Endothelial cell of coronary artery (primary cell): ENCODE measurements around the gene EXD3. TPM values are rescaled to one million over a fixed set of nuclear protein-coding genes. Genes with fewer than 3 reads are reported as not detected.

Source experiments
- total RNA-seq: library from RNA; depleted of rRNA; stranded (reverse); fragments of >200 nt; gene quantifications from 2 replicates; pipeline ENCODE4 v1.2.3, GENCODE V29; 2014

The EXD3 gene
- total RNA-seq = 11.7 and 19.9 TPM in 2 replicates

GRCh38 chr9:137422604-137423513 is at the start of gene EXD3, which contains the start of gene NOXA1:
EXD3 (minus strand) TSS chr9:137423162; CDS start chr9:137395357, 27,805 bp downstream.
NOXA1 (plus strand) TSS chr9:137423393; CDS start chr9:137423530, 137 bp downstream.

DNA sequence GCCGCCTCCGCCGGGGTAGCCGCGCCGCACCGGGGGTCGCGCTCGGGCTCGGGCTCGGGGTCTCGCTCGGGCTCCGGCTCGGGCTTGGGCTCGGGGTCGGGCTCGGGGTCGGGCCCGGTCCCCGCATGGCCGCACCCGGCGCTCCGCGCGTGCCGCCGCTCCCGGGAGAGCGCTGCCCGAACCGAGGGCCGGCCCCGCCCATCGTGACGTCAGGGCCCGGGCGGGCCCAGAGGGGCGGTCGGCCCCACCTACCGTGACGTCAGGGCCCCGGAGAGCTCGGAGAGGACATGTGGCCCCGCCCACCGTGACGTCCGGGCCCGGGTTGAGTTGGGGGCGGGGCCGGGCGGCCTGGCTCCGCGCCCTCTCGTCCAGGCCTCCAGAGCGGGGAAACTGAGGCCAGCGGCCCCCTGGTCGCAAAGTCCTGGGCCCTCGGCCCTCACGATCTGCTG is 36.2 kb upstream of the EXD3 start, which contains the start of gene NSMF:
Gene NSMF, minus strand, starts transcription at position 183 of the 449 bp plus-strand sequence. CDS start 232 bp downstream, outside the sequence.

DNA sequence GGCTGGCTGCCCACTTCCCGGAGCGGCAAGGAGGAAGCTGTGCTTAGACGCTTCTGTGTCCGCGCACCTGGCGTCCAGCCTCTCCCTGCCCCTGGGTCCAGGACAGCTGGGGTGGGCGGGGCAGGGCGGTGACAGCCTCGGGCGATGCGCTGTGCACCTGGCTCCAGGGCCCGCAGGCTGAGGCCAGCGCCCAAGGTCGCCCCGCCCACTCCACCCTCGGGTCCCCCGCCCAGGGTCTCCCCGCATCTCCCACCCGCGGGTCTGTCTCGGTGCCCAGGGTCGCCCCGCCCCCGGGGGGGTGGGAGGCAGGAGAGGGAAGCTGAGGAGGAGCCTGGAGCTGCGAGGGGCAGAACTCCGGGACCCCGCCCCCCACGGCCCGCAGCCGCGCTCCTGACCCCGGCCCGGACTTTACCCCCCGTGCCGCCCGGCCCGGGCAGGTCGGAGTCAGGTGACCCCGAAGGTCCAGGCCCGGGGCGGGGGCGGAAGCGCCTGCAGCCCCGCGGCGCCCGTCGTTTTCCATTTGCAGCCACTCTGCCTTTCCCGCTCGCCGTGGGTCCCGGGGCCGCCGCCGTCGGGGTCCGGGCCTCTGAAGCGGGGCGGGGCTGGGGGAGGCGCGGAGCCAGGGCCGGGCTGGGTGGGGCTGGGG is 18.4 kb upstream of the EXD3 start, which contains the start of gene ENTPD8:
Gene ENTPD8, minus strand, starts transcription at position 69 of the 646 bp plus-strand sequence. CDS start 3,072 bp downstream, outside the sequence.

GRCh38 chr9:137302118-137302448 is 120.9 kb downstream of the EXD3 start, which contains the start of gene NRARP:
NRARP (minus strand) TSS chr9:137302271; CDS start chr9:137301928, 343 bp downstream.

DNA sequence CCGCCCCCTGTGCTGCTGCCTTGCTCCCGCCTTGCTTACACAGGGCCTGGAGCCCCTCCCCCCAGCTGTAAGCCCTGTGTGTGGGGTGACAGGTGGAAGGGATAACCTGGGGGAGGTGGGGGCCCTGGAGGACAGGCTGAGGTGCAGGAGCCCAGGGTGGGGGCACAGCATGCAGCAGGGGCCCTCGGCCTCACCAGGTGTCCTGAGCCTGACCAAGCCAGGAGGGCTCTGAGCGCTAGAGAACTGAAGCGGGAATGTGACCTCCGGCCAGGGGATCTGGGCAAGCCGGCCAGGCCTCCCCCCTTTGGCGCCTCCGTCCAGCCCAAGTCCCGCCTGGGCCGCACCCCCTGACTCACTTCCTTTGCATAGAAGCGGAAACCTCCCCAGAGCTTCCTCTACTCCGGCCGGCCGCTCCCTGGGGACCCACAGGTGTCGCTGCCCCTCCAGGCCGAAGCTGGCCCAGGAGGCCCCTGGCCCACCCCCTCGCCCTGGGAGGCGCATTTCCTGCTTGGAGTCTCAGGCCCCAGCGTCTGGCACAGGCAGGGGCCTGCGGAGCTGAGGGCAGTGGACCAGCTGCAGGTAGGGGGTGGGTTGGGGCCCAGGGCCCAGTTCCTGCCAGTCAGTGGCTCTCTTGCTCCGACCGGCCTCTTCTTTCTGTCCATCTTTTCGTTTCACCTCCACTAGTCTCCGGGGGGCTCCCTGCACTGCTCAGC is 145.5 kb downstream of the EXD3 start, which contains the start of gene TOR4A:
Gene TOR4A, plus strand, starts transcription at position 398 of the 713 bp plus-strand sequence. CDS start 964 bp downstream, outside the sequence.

Other genes with a start within 250 kb of the EXD3 start
- gene ANAPC2, start 234.6 kb downstream of the EXD3 start, total RNA-seq = 21.3 and 26.8 TPM in 2 replicates
- 108 and 110 TPM in 2 replicates for gene SSNA1, start 234.5 kb downstream of the EXD3 start, total RNA-seq
- gene TPRN, start 222.4 kb downstream of the EXD3 start, total RNA-seq = 4.4 and 5.6 TPM in 2 replicates
- gene TMEM203, start 217.5 kb downstream of the EXD3 start, total RNA-seq = 22.7 and 26.8 TPM in 2 replicates
- 2.7 and 3.7 TPM in 2 replicates for gene NDOR1, start 217.5 kb downstream of the EXD3 start, total RNA-seq
- 0.09 and 0.19 TPM in 2 replicates for gene RNF208, start 200.9 kb downstream of the EXD3 start, total RNA-seq
- gene CYSRT1, start 198.0 kb downstream of the EXD3 start, total RNA-seq = 0.19 and 0.45 TPM in 2 replicates
- gene RNF224, start 195.7 kb downstream of the EXD3 start, total RNA-seq = under 0.01 TPM in 1 of 2 replicates, not detected in the other
- not detected in 2 replicates for gene SLC34A3, start 192.3 kb downstream of the EXD3 start, total RNA-seq
- gene TUBB4B, start 181.9 kb downstream of the EXD3 start, total RNA-seq = 208 and 307 TPM in 2 replicates
- not detected in 2 replicates for gene STPG3, start 171.9 kb downstream of the EXD3 start, total RNA-seq
- 63.9 and 65.0 TPM in 2 replicates for gene NELFB, start 167.8 kb downstream of the EXD3 start, total RNA-seq
- gene TOR4A, start 145.4 kb downstream of the EXD3 start, total RNA-seq = 27.3 and 27.6 TPM in 2 replicates
- 23.3 and 32.2 TPM in 2 replicates for gene NRARP, start 120.9 kb downstream of the EXD3 start, total RNA-seq
- 0.18 and 0.56 TPM in 2 replicates for gene NOXA1, start 231 bp upstream of the EXD3 start, total RNA-seq
- under 0.01 TPM in 1 of 2 replicates, not detected in the other for gene ENTPD8, start 18.2 kb upstream of the EXD3 start, total RNA-seq
- gene NSMF, start 36.2 kb upstream of the EXD3 start, total RNA-seq = 16.4 and 23.6 TPM in 2 replicates
- 0.36 and 0.47 TPM in 2 replicates for gene PNPLA7, start 127.2 kb upstream of the EXD3 start, total RNA-seq
- 55.2 and 66.5 TPM in 2 replicates for gene MRPL41, start 128.7 kb upstream of the EXD3 start, total RNA-seq
- gene DPH7, start 155.8 kb upstream of the EXD3 start, total RNA-seq = 22.5 and 23.2 TPM in 2 replicates
- gene ZMYND19, start 167.3 kb upstream of the EXD3 start, total RNA-seq = 17.7 and 18.6 TPM in 2 replicates
- 17.6 and 24.2 TPM in 2 replicates for gene ARRDC1, start 182.5 kb upstream of the EXD3 start, total RNA-seq
- gene EHMT1, start 195.8 kb upstream of the EXD3 start, total RNA-seq = 56.5 and 66.8 TPM in 2 replicates